ENCODE results near the gene SLC5A2.

DNA sequence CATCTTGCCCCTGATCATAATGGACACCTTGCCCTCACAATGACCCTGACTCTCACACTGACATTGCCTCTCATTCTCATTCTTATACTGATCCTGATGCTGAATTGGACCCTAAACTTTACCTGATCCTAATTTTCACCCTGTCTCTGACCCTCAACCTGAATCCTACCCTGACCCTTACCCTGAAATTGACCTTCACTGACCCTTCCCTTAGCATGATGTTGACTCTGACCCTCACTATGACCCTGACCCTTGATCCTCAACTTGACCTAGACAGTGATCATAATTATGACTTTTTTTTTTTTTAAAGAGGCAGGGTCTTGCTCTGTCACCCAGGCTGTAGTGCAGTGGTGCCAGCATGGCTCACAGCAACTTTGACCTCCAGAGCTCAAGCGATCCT lies 48.2 kb downstream of the SLC5A2 start:
- TF ChIP-seq POLR2A (IDR thresholded peaks at IDR 0.05): no peak
- TF ChIP-seq, protein P1, sequence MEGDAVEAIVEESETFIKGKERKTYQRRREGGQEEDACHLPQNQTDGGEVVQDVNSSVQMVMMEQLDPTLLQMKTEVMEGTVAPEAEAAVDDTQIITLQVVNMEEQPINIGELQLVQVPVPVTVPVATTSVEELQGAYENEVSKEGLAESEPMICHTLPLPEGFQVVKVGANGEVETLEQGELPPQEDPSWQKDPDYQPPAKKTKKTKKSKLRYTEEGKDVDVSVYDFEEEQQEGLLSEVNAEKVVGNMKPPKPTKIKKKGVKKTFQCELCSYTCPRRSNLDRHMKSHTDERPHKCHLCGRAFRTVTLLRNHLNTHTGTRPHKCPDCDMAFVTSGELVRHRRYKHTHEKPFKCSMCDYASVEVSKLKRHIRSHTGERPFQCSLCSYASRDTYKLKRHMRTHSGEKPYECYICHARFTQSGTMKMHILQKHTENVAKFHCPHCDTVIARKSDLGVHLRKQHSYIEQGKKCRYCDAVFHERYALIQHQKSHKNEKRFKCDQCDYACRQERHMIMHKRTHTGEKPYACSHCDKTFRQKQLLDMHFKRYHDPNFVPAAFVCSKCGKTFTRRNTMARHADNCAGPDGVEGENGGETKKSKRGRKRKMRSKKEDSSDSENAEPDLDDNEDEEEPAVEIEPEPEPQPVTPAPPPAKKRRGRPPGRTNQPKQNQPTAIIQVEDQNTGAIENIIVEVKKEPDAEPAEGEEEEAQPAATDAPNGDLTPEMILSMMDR (IDR thresholded peaks at IDR 0.05): no peak

All from uterus (tissue), 2 donors.